A673 (cell line): ENCODE measurements around the gene BTN1A1. TPM values are rescaled to one million over a fixed set of nuclear protein-coding genes. Genes with fewer than 3 reads are reported as not detected.

Experiments
- Bru-seq: library from RNA; stranded (reverse); fragments of 400-500 nt; gene quantifications from one replicate; lab custom pipeline; 2021; lab: Mats Ljungman, UMichigan
- BruChase-seq, 2 experiments: library from RNA; stranded (reverse); fragments of 400-500 nt; gene quantifications; one replicate each; lab custom pipeline; 2021; lab: Mats Ljungman, UMichigan
- BruUV-seq: library from RNA; stranded (reverse); fragments of 400-500 nt; replicated peaks from 2 replicates; lab custom pipeline; 2021; lab: Mats Ljungman, UMichigan
- CTCF ChIA-PET: fragments of 300-600 bp; sonication (Branson Sonifier 250); formaldehyde crosslinking; loops from one replicate; lab custom pipeline; 2022; ENCODE audit warnings: antibody characterized with exemption; lab: Charles Lee
- POLR2A ChIA-PET: fragments of 300-600 bp; sonication (Branson Sonifier 250); formaldehyde crosslinking; loops from one replicate; lab custom pipeline; 2022; ENCODE audit warnings: antibody characterized with exemption; ENCODE audit not compliant: low non-redundant PET; lab: Charles Lee
- DNase-seq: peaks from one replicate; pipeline ENCODE4 v3.0.0-alpha.2; 2015; ENCODE audit warnings: low spot score
- H3K27ac ChIP-seq: fragments of 200-600 bp; sonication (generic); 2 replicates; pipeline ENCODE4 v1.5.1; 2016; ENCODE audit warnings: mixed run types, low read depth, mild to moderate bottlenecking, mixed read lengths, antibody characterized with exemption, low read length; ENCODE audit not compliant: poor library complexity, severe bottlenecking
- H3K27me3 ChIP-seq: fragments of 200-600 bp; sonication (generic); replicated peaks from 2 replicates; pipeline ENCODE4 v1.6.1; 2017; ENCODE audit warnings: mixed run types, low read depth, mild to moderate bottlenecking, mixed read lengths, antibody characterized with exemption, low read length; ENCODE audit not compliant: insufficient read depth, poor library complexity
- H3K36me3 ChIP-seq: fragments of 200-600 bp; sonication (generic); 2 replicates; pipeline ENCODE4 v1.6.1; 2016; ENCODE audit warnings: mixed run types, mild to moderate bottlenecking, mixed read lengths, antibody characterized with exemption, low read length; ENCODE audit not compliant: insufficient read depth, poor library complexity, severe bottlenecking
- H3K4me1 ChIP-seq: fragments of 200-600 bp; sonication (generic); 2 replicates; pipeline ENCODE4 v1.6.1; 2017; ENCODE audit warnings: mixed run types, mild to moderate bottlenecking, mixed read lengths, antibody characterized with exemption, low read length; ENCODE audit not compliant: insufficient read depth, poor library complexity, severe bottlenecking
- H3K4me3 ChIP-seq: fragments of 200-600 bp; sonication (generic); 2 replicates; pipeline ENCODE4 v1.5.1; 2016; ENCODE audit warnings: low read depth, mixed run types, mild to moderate bottlenecking, mixed read lengths, low read length; ENCODE audit not compliant: poor library complexity, severe bottlenecking
- H3K9me3 ChIP-seq: fragments of 200-600 bp; sonication (generic); 2 replicates; pipeline ENCODE4 v1.6.1; 2016; ENCODE audit warnings: mixed run types, low read depth, mild to moderate bottlenecking, mixed read lengths, antibody characterized with exemption, low read length; ENCODE audit not compliant: poor library complexity, severe bottlenecking
- EZH2 ChIP-seq: fragments of 200-600 bp; sonication (generic); IDR thresholded peaks from 2 replicates; pipeline ENCODE4 v1.6.1; 2017; ENCODE audit warnings: borderline replicate concordance, low read depth, mild to moderate bottlenecking, mixed read lengths, antibody characterized with exemption, low read length; ENCODE audit not compliant: poor library complexity, severe bottlenecking
- intact Hi-C: fragments of 100-400 bp; cut with micrococcal nuclease; formaldehyde crosslinking; loops from one replicate; pipeline ENCODE4 v1.10.0; 2022; ENCODE audit not compliant: unreplicated experiment
- long read RNA-seq: library from polyadenylated mRNA; stranded (forward); transcript quantifications from one replicate; pipeline ENCODE4 v2.0.0, GENCODE V29; 2022
- total RNA-seq: library from RNA; stranded (reverse); gene quantifications from 2 replicates; pipeline ENCODE4 v1.2.3, GENCODE V29; 2021
- TF ChIP-seq, protein P1 (sequence below): fragments of 300-800, 200-600 bp; sonication (generic); conservative IDR thresholded peaks from 2 replicates; pipeline ENCODE4 v1.5.1; 2017; ENCODE audit warnings: low read depth, mild to moderate bottlenecking, antibody characterized with exemption, low read length, moderate library complexity, mixed read lengths

The BTN1A1 gene, protein sequence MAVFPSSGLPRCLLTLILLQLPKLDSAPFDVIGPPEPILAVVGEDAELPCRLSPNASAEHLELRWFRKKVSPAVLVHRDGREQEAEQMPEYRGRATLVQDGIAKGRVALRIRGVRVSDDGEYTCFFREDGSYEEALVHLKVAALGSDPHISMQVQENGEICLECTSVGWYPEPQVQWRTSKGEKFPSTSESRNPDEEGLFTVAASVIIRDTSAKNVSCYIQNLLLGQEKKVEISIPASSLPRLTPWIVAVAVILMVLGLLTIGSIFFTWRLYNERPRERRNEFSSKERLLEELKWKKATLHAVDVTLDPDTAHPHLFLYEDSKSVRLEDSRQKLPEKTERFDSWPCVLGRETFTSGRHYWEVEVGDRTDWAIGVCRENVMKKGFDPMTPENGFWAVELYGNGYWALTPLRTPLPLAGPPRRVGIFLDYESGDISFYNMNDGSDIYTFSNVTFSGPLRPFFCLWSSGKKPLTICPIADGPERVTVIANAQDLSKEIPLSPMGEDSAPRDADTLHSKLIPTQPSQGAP
- total RNA-seq, result not detected in 2 replicates
- not detected for Bru-seq, nascent RNA
- not detected for BruChase-seq, experiment 1, labeled RNA remaining after a 2-hour chase
- BruChase-seq, experiment 2, labeled RNA remaining after a 6-hour chase, result not detected
- long read RNA-seq, result 0 reads

DNA sequence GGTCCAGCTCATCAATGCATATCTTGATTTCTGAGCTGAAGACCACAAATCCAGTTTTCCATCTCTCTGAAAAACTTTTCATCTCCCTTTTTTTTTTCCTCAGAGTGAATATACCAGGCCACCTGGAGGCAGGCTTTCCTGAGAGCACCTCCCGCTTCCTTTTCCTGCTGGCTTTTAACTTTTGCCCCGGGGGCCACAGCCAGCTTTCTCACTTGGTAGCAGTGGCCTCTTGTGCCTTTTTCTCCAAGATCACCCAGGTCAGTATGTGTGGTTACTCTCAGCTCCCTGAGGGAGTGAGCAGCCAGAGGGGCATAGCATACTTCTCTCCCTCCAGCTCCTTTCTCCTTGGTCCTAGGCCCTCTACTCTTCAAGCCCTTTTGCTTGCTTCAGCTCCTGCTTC lies at the start of gene BTN1A1:
BTN1A1 (plus strand) TSS at position 202 of the 400 bp plus-strand sequence. CDS start 984 bp downstream, outside the sequence.
- ChIA-PET CTCF (no interaction called here), POLR2A (no interaction called here)
- no peaks in the 10 kb centered on the region for H3K4me1 ChIP-seq
- no peaks in the 10 kb centered on the region for H3K27me3 ChIP-seq
- DNase-seq, result no peak
- H3K36me3 ChIP-seq, result no peaks in the 10 kb centered on the region
- intact Hi-C loops, result no loop called here
- H3K27ac ChIP-seq, result no peak within 1 kb of the TSS
- no peaks in the 10 kb centered on the region for H3K9me3 ChIP-seq
- TF ChIP-seq EZH2, result no peak
- TF ChIP-seq, protein P1, sequence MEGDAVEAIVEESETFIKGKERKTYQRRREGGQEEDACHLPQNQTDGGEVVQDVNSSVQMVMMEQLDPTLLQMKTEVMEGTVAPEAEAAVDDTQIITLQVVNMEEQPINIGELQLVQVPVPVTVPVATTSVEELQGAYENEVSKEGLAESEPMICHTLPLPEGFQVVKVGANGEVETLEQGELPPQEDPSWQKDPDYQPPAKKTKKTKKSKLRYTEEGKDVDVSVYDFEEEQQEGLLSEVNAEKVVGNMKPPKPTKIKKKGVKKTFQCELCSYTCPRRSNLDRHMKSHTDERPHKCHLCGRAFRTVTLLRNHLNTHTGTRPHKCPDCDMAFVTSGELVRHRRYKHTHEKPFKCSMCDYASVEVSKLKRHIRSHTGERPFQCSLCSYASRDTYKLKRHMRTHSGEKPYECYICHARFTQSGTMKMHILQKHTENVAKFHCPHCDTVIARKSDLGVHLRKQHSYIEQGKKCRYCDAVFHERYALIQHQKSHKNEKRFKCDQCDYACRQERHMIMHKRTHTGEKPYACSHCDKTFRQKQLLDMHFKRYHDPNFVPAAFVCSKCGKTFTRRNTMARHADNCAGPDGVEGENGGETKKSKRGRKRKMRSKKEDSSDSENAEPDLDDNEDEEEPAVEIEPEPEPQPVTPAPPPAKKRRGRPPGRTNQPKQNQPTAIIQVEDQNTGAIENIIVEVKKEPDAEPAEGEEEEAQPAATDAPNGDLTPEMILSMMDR, result no peak
- no TSS peak for BruUV-seq
- H3K4me3 ChIP-seq, result no peak within 1 kb of the TSS

DNA sequence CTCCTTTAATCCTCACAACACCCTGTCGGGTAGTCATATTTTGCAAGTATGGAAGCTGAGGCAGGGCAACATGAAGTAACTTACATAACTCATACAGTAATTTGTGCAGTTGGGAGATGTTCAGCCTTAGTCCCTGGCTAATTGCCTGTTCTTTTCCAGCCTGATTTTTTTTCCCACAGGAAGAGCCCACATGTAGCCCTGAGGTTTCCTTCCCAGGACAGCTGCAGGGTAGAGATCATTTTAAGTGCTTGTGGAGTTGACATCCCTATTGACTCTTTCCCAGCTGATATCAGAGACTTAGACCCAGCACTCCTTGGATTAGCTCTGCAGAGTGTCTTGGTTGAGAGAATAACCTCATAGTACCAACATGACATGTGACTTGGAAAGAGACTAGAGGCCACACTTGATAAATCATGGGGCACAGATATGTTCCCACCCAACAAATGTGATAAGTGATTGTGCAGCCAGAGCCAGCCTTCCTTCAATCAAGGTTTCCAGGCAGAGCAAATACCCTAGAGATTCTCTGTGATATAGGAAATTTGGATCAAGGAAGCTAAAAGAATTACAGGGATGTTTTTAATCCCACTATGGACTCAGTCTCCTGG lies 47.4 kb upstream of the BTN1A1 start:
- Histone ChIP-seq H3K27ac (no peak overlapping the region), H3K4me3 (no peak overlapping the region), H3K9me3 (no peaks in the 10 kb centered on the region), H3K4me1 (no peaks in the 10 kb centered on the region), H3K36me3 (no peaks in the 10 kb centered on the region), H3K27me3 (no peaks in the 10 kb centered on the region)
- intact Hi-C loops, result no loop called here
- ChIA-PET CTCF (no interaction called here), POLR2A (no interaction called here)
- TF ChIP-seq, protein P1, result no peak
- no peak for TF ChIP-seq EZH2
- no peak for DNase-seq
- BruUV-seq, result no TSS peak

DNA sequence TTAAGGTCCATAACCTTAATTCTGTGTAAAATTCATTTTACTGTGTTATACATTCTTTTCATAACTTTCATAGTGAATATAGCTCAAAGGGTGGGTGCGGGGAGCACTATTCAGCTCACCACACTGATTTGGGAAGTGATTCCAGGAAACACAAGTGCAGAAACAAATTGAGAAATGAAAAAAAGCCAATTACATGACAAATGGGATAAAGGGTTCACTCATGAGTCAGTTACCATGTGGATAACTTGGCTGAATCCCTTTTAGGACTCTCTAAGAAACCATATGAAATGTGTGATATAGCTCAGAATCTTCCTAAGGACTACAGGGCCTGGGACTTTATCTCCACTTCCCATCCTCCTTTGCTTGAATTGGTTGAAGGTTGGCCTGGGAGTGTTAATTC lies 45.5 kb upstream of the BTN1A1 start:
- intact Hi-C loops, result no loop called here
- ChIA-PET POLR2A (interaction anchor here (0.5 kb wide), 1 partner anchor 1662 kb away, joined by 3 read pairs; no protein-coding TSS in a partner anchor), CTCF (no interaction called here)

More for the DNA sequence above, 45.5 kb upstream of the BTN1A1 start:
- H3K4me1 ChIP-seq, result peaks cover 8% of the 10 kb centered on the region
- H3K4me3 ChIP-seq, result no peak overlapping the region
- BruUV-seq, result no TSS peak
- H3K27me3 ChIP-seq, result no peaks in the 10 kb centered on the region
- H3K36me3 ChIP-seq, result peaks cover 8% of the 10 kb centered on the region
- TF ChIP-seq, protein P1, result no peak
- no peak for TF ChIP-seq EZH2
- H3K9me3 ChIP-seq, result no peaks in the 10 kb centered on the region
- DNase-seq, result no peak
- no peak overlapping the region for H3K27ac ChIP-seq
